ENCODE measurements around the gene DUSP8.

- no peak for TF ChIP-seq CTCF (IDR thresholded peaks at IDR 0.05; ENCODE audit: low read depth, low read length)
- TF ChIP-seq POLR2A (IDR thresholded peaks at IDR 0.05; ENCODE audit: extremely low read depth, insufficient read length) = no peak
These were observed 14.8 kb downstream of the DUSP8 start for GRCh38 chr11:1557051-1557884.

Data from NB4 (cell line).